ENCODE results near the gene THAP6.
"Not testable (repeated sequence)": the region's sequence is repeated elsewhere in the genome, so short reads cannot be mapped to it uniquely, and the experiment has no call there.

THAP6 gene

GRCh38 chr4:75498041-75498440 lies 16.2 kb upstream of the THAP6 start:
- H3K27me3 ChIP-seq (ENCODE audit: control insufficient read depth in 5 of 5, insufficient read depth in 4 of 5, low read length in 5 of 5), result no peaks in the 10 kb centered on the region
- peaks cover 3 to 38% (median 20%) of the 10 kb centered on the region in 5 donors for H3K36me3 ChIP-seq (ENCODE audit: control insufficient read depth in 5 of 5, insufficient read depth in 5 of 5, low read length in 5 of 5)

GRCh38 chr4:75499900-75500299 lies 14.4 kb upstream of the THAP6 start:
- Histone ChIP-seq H3K27me3 (ENCODE audit: control insufficient read depth in 5 of 5, insufficient read depth in 4 of 5, low read length in 5 of 5) (no peaks in the 10 kb centered on the region), H3K9ac (ENCODE audit: low read length in 5 of 5) (no peak overlapping the region), H3K9me3 (ENCODE audit: control insufficient read depth in 5 of 5, low read length in 5 of 5) (peaks cover 0 to 3% (median 0%) of the 10 kb centered on the region in 5 donors), H3K27ac (ENCODE audit: low read depth, low read length) (no peak overlapping the region), H3K36me3 (ENCODE audit: control insufficient read depth in 5 of 5, insufficient read depth in 5 of 5, low read length in 5 of 5) (peaks cover 5 to 46% (median 30%) of the 10 kb centered on the region in 5 donors), H3K4me3 (ENCODE audit: low read depth in 1 of 5, low read length in 5 of 5) (no peak overlapping the region), H3K4me1 (ENCODE audit: control insufficient read depth in 5 of 5, insufficient read depth in 5 of 5, low read length in 5 of 5) (no peaks in the 10 kb centered on the region)

More at GRCh38 chr4:75498041-75498440, 16.2 kb upstream of the THAP6 start:
- H3K27ac ChIP-seq (ENCODE audit: low read depth, low read length), result no peak overlapping the region
- H3K9ac ChIP-seq (ENCODE audit: low read length in 5 of 5), result no peak overlapping the region
- H3K4me1 ChIP-seq (ENCODE audit: control insufficient read depth in 5 of 5, insufficient read depth in 5 of 5, low read length in 5 of 5), result peaks cover 0 to 6% (median 2%) of the 10 kb centered on the region in 5 donors
- no peak overlapping the region for H3K4me3 ChIP-seq (ENCODE audit: low read depth in 1 of 5, low read length in 5 of 5)
- peaks cover 0 to 3% (median 0%) of the 10 kb centered on the region in 5 donors for H3K9me3 ChIP-seq (ENCODE audit: control insufficient read depth in 5 of 5, low read length in 5 of 5)

- Histone ChIP-seq H3K4me1 (ENCODE audit: control insufficient read depth in 5 of 5, insufficient read depth in 5 of 5, low read length in 5 of 5) (no peaks in the 10 kb centered on the region), H3K4me3 (ENCODE audit: low read depth in 1 of 5, low read length in 5 of 5) (no peak overlapping the region), H3K36me3 (ENCODE audit: control insufficient read depth in 5 of 5, insufficient read depth in 5 of 5, low read length in 5 of 5) (peaks cover 10 to 36% (median 28%) of the 10 kb centered on the region in 5 donors), H3K27ac (ENCODE audit: low read depth, low read length) (no peak overlapping the region), H3K27me3 (ENCODE audit: control insufficient read depth in 5 of 5, insufficient read depth in 4 of 5, low read length in 5 of 5) (no peaks in the 10 kb centered on the region), H3K9ac (ENCODE audit: low read length in 5 of 5) (no peak overlapping the region), H3K9me3 (ENCODE audit: control insufficient read depth in 5 of 5, low read length in 5 of 5) (peaks cover 0 to 3% (median 0%) of the 10 kb centered on the region in 5 donors)
Observed at GRCh38 chr4:75502671-75503070, 11.6 kb upstream of the THAP6 start.

GRCh38 chr4:75505630-75506029 lies 8.6 kb upstream of the THAP6 start:
- H3K4me3 ChIP-seq (ENCODE audit: low read depth in 1 of 5, low read length in 5 of 5), result no peak overlapping the region
- no peak overlapping the region for H3K27ac ChIP-seq (ENCODE audit: low read depth, low read length)
- H3K27me3 ChIP-seq (ENCODE audit: control insufficient read depth in 5 of 5, insufficient read depth in 4 of 5, low read length in 5 of 5), result no peaks in the 10 kb centered on the region
- H3K9me3 ChIP-seq (ENCODE audit: control insufficient read depth in 5 of 5, low read length in 5 of 5), result no peaks in the 10 kb centered on the region
- no peak overlapping the region for H3K9ac ChIP-seq (ENCODE audit: low read length in 5 of 5)
- H3K4me1 ChIP-seq (ENCODE audit: control insufficient read depth in 5 of 5, insufficient read depth in 5 of 5, low read length in 5 of 5), result peaks cover 0 to 3% (median under 1%) of the 10 kb centered on the region in 5 donors
- H3K36me3 ChIP-seq (ENCODE audit: control insufficient read depth in 5 of 5, insufficient read depth in 5 of 5, low read length in 5 of 5), result peaks cover 8 to 27% (median 20%) of the 10 kb centered on the region in 5 donors

GRCh38 chr4:75509592-75509991 lies 4.7 kb upstream of the THAP6 start:
- H3K27me3 ChIP-seq (ENCODE audit: control insufficient read depth in 5 of 5, insufficient read depth in 4 of 5, low read length in 5 of 5); H3K9me3 ChIP-seq (ENCODE audit: control insufficient read depth in 5 of 5, low read length in 5 of 5); H3K9ac ChIP-seq (ENCODE audit: low read length in 5 of 5); H3K27ac ChIP-seq (ENCODE audit: low read depth, low read length); H3K4me3 ChIP-seq (ENCODE audit: low read depth in 1 of 5, low read length in 5 of 5): not testable (repeated sequence)
- Histone ChIP-seq H3K36me3 (ENCODE audit: control insufficient read depth in 5 of 5, insufficient read depth in 5 of 5, low read length in 5 of 5) (peaks cover 6 to 16% (median 9%) of the 10 kb centered on the region in 5 donors), H3K4me1 (ENCODE audit: control insufficient read depth in 5 of 5, insufficient read depth in 5 of 5, low read length in 5 of 5) (peaks cover 3 to 33% (median 27%) of the 10 kb centered on the region in 5 donors)

- Histone ChIP-seq H3K4me3 (ENCODE audit: low read depth in 1 of 5, low read length in 5 of 5) (peak overlapping the region in 4 of 5 donors; percentile 23 to 40 (median 32)), H3K9ac (ENCODE audit: low read length in 5 of 5) (peak overlapping the region in 1 of 5 donors; percentile 3), H3K36me3 (ENCODE audit: control insufficient read depth in 5 of 5, insufficient read depth in 5 of 5, low read length in 5 of 5) (peaks cover 0 to 13% (median 5%) of the 10 kb centered on the region in 5 donors), H3K27ac (ENCODE audit: low read depth, low read length) (peak overlapping the region; percentile 91), H3K27me3 (ENCODE audit: control insufficient read depth in 5 of 5, insufficient read depth in 4 of 5, low read length in 5 of 5) (no peaks in the 10 kb centered on the region), H3K9me3 (ENCODE audit: control insufficient read depth in 5 of 5, low read length in 5 of 5) (no peaks in the 10 kb centered on the region), H3K4me1 (ENCODE audit: control insufficient read depth in 5 of 5, insufficient read depth in 5 of 5, low read length in 5 of 5) (peaks cover 4 to 42% (median 35%) of the 10 kb centered on the region in 5 donors)
Observed at GRCh38 chr4:75511841-75512240, 2.4 kb upstream of the THAP6 start.

- Histone ChIP-seq H3K27ac (ENCODE audit: low read depth, low read length) (peak overlapping the region; percentile 91), H3K9me3 (ENCODE audit: control insufficient read depth in 5 of 5, low read length in 5 of 5) (no peaks in the 10 kb centered on the region), H3K36me3 (ENCODE audit: control insufficient read depth in 5 of 5, insufficient read depth in 5 of 5, low read length in 5 of 5) (peaks cover 2 to 12% (median 6%) of the 10 kb centered on the region in 5 donors), H3K4me3 (ENCODE audit: low read depth in 1 of 5, low read length in 5 of 5) (peak overlapping the region; percentile 89 to 99 (median 94)), H3K9ac (ENCODE audit: low read length in 5 of 5) (peak overlapping the region in 3 of 5 donors; percentile 17 to 91 (median 84)), H3K27me3 (ENCODE audit: control insufficient read depth in 5 of 5, insufficient read depth in 4 of 5, low read length in 5 of 5) (no peaks in the 10 kb centered on the region), H3K4me1 (ENCODE audit: control insufficient read depth in 5 of 5, insufficient read depth in 5 of 5, low read length in 5 of 5) (peaks cover 4 to 42% (median 35%) of the 10 kb centered on the region in 5 donors)
Observed at GRCh38 chr4:75512386-75513211, 1.7 kb upstream of the THAP6 start.

- no peaks in the 10 kb centered on the region for H3K27me3 ChIP-seq (ENCODE audit: control insufficient read depth in 5 of 5, insufficient read depth in 4 of 5, low read length in 5 of 5)
- H3K27ac ChIP-seq (ENCODE audit: low read depth, low read length), result peak overlapping the region; percentile 91
- peak overlapping the region; percentile 89 to 99 (median 94) for H3K4me3 ChIP-seq (ENCODE audit: low read depth in 1 of 5, low read length in 5 of 5)
- peaks cover 4 to 42% (median 35%) of the 10 kb centered on the region in 5 donors for H3K4me1 ChIP-seq (ENCODE audit: control insufficient read depth in 5 of 5, insufficient read depth in 5 of 5, low read length in 5 of 5)
- peaks cover 0 to 17% (median 10%) of the 10 kb centered on the region in 5 donors for H3K36me3 ChIP-seq (ENCODE audit: control insufficient read depth in 5 of 5, insufficient read depth in 5 of 5, low read length in 5 of 5)
- H3K9me3 ChIP-seq (ENCODE audit: control insufficient read depth in 5 of 5, low read length in 5 of 5), result no peaks in the 10 kb centered on the region
- peak overlapping the region; percentile 62 to 91 (median 84) for H3K9ac ChIP-seq (ENCODE audit: low read length in 5 of 5)
Observed at GRCh38 chr4:75513526-75514130, 645 bp upstream of the THAP6 start.

- Histone ChIP-seq H3K9ac (ENCODE audit: low read length in 5 of 5) (peak overlapping the region; percentile 60 to 91 (median 82)), H3K4me1 (ENCODE audit: control insufficient read depth in 5 of 5, insufficient read depth in 5 of 5, low read length in 5 of 5) (peaks cover 4 to 42% (median 35%) of the 10 kb centered on the region in 5 donors), H3K27ac (ENCODE audit: low read depth, low read length) (peak overlapping the region; percentile 91), H3K9me3 (ENCODE audit: control insufficient read depth in 5 of 5, low read length in 5 of 5) (no peaks in the 10 kb centered on the region), H3K36me3 (ENCODE audit: control insufficient read depth in 5 of 5, insufficient read depth in 5 of 5, low read length in 5 of 5) (peaks cover 2 to 23% (median 13%) of the 10 kb centered on the region in 5 donors), H3K27me3 (ENCODE audit: control insufficient read depth in 5 of 5, insufficient read depth in 4 of 5, low read length in 5 of 5) (no peaks in the 10 kb centered on the region), H3K4me3 (ENCODE audit: low read depth in 1 of 5, low read length in 5 of 5) (peak overlapping the region; percentile 89 to 99 (median 94))
Observed at GRCh38 chr4:75514949-75515612, 808 bp downstream of the THAP6 start.

Data from subcutaneous abdominal adipose tissue (tissue), 5 donors.